NCI-H1930 (cell line): ENCODE data around the gene CCDC126.
A peak's percentile ranks its signal among the peaks of the same experiment; 100 is the strongest.
"Not testable (repeated sequence)": the region's sequence is repeated elsewhere in the genome, so short reads cannot be mapped to it uniquely, and the experiment has no call there.

Experiments
- DNase-seq, 2 experiments: peaks; one replicate each; lab custom pipeline; 2025; lab: John Stamatoyannopoulos, UW

CCDC126 gene, protein sequence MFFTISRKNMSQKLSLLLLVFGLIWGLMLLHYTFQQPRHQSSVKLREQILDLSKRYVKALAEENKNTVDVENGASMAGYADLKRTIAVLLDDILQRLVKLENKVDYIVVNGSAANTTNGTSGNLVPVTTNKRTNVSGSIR

GRCh38 chr7:23597094-23598091, at the start of gene CCDC126:
Gene CCDC126 (plus strand): TSS chr7:23597382. CDS start chr7:23611316, 13,934 bp downstream.
- peak; percentile 86 to 89 for DNase-seq

- no peak for DNase-seq
Measured at GRCh38 chr7:23547662-23548061, 49.5 kb upstream of the CCDC126 start.

GRCh38 chr7:23558303-23558702, 38.9 kb upstream of the CCDC126 start:
- DNase-seq = no peak

- peak; percentile 41 to 53 for DNase-seq
Measured at GRCh38 chr7:23570592-23571200, 26.5 kb upstream of the CCDC126 start.

- not testable (repeated sequence) for DNase-seq
Measured at GRCh38 chr7:23581975-23582374, 15.2 kb upstream of the CCDC126 start.

- not testable (repeated sequence) for DNase-seq
Measured at GRCh38 chr7:23585304-23585703, 11.9 kb upstream of the CCDC126 start.

GRCh38 chr7:23586159-23586558, 11.0 kb upstream of the CCDC126 start:
- no peak for DNase-seq

DNA sequence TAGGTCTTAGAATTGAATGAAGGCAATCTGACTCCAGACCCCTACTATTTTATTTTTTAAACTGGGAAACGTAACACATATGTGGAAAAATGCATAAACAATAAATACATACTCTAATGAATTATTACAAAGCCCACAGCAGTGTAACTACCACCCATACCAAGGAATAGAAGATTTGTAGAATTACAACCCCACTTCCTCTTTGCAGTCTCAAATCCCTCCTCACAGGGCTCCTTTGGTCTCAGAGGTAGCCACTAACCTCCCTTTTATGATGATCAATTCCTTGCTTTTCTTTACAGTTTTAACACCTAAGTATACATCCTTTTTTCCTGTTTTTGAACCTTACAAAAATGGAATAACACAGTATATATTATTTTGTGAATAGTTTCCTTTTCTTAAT, 6.7 kb upstream of the CCDC126 start:
- DNase-seq = no peak

DNA sequence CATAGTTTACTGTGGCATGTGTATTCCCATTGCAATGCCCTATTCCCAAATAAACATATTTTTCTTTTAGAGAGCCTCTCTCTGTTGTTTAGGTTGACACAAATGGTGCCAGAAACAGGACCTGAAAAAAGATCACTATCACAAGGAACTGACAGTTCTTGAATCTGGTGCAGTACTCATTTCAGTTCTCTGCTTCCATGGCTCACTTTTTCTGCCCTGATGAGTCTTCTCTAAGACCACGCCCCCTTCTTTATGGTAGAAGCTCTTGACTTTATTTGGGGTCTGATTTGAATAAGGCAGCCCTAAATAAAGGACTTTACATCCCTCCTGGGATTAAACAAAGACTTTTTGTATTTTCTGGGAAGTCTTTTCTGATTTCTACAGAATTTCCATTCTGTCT, 3.5 kb upstream of the CCDC126 start:
- no peak for DNase-seq

DNA sequence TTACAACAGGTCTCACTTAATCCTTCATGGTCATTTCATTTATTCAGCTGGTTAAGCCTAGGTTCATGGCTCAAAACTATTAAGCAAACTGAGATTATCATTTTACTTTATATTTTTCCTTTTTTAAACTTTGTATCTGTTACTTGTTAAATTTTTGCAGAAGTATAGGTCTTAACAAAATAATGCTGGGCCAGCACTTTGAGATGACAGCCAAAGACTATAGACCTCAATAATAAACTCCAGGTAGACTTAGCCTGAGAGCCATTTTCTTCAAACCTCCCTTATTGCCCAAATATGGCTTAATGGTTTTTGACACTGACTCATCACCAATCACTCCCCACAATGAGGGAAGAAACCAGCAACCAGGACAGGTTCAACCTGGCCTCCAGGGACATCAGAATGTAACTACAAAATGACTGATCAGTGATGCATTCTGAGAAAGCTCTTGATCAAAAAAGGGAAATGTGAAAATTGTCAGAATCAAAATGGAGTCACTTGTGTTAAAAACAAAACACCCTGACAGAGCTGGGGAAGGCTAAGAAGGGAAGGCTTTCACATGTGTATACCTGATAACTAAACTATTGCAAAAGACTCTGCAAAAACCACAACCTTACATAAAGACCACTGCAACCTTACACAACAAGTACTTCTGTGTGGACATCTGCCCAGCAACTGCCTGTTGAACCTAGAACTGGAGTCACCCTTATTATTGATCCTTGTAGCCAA, 2.1 kb upstream of the CCDC126 start:
- no peak for DNase-seq

GRCh38 chr7:23598296-23598695, 1.1 kb downstream of the CCDC126 start:
- no peak for DNase-seq

GRCh38 chr7:23600236-23600635, 3.1 kb downstream of the CCDC126 start:
- no peak for DNase-seq

DNA sequence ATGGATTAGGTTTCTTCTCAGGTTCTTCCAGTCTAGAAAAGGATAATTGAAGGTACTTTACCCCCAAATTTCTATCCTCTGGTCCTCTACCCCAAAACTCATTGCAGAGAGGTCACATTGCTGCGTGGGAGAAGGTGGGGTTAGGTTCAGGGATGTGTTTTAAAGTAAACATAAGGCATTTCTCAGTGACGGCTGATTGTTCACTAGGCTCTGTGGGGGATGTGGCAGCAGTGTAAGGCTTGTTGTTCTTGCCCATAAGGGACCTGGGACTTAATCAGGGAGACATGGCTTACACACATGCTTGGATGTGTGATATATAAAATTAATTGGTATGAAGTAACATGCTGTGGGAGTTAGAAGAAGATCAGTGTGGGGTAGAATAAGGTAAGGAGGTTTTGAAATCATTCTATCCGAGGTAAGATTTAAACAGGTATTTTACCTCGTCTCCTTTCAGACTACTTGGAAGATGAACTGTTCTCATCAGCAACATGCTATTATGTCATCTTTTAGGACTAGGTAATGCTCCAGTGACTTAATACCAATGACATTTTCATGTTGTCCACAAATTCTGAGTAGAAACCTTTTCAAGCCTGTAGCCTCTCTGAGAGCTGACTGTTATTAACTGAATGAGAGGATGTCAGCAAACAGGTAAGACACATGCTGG, 6.6 kb downstream of the CCDC126 start:
- no peak for DNase-seq

GRCh38 chr7:23604296-23604640, 7.1 kb downstream of the CCDC126 start:
- no peak for DNase-seq

DNA sequence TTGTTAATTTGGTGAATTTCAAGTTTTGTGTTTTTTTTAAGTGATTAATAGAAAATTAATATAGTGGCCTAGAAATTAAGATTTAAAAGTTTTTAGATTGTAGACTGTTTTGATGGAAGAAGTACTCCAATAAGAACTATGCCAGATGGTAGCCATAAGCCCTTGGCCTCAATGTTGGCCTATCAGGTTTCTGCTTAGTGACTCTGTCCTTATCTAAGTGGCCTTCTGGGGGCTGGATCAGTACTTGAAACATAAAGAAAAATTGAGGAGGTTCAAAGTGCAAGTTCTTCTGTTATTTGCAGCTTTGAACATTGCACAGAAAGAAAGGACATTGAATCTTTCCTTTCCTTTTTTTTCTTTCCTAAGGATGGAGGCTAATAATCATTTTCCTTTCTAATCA, 9.9 kb downstream of the CCDC126 start:
- DNase-seq = no peak

DNA sequence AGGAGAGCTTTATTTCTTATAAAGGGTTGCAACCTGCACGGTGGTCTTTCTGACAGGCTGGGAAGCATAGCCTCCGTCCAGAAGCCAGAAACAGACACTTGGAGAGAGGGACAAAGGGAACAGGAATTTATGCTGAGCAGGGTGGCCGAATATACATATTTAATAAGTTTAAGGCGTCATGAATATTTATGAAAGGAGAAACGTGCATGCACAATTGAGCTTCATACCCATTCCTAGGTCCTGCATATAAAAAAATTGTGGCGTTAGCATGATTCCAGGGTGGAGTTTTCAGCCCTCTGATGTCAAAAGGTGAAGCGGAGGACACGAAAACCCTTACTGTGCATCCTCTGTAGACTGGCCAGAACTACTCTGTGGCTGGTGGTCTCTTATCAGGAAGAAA, 10.7 kb downstream of the CCDC126 start:
- no peak for DNase-seq

GRCh38 chr7:23615331-23615730, 18.1 kb downstream of the CCDC126 start:
- no peak for DNase-seq

DNA sequence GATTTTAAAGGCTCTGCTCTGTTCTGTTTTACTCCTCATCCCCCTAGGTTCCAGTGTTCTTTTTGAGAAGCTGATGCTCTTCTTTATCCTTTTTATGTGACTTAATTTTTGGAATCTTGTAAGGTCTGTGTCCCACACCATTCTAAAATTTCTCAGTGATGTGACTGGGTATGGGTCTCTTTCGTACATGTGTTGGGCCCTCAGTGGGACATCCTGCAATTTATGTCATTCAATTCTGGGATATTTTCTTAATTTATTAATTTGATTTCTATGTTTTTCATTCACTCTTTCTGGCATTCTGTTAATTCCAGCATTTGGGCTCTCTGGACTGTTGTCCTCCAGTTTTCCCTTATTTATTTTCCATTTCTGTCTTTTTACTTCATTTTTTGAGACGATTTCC, 19.4 kb downstream of the CCDC126 start:
- DNase-seq = no peak

DNA sequence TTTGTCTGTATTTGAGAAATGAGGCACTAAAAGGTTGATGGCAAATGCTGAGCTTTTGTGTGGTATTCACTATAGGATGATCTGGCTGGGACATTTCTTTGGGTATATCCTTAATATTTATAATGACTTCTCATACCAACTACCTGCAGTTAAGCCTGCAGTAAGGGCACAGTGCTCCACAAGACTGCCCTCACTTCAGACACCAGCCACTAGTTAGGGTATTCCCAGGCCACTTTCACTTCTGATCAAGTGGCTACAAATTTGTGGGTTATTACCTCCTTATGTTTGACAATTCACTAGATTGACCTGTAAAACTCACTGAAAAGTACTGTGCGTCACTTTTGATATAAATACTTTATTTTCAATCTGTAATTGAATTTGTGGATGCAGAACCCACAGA, 20.3 kb downstream of the CCDC126 start:
- DNase-seq = no peak

DNA sequence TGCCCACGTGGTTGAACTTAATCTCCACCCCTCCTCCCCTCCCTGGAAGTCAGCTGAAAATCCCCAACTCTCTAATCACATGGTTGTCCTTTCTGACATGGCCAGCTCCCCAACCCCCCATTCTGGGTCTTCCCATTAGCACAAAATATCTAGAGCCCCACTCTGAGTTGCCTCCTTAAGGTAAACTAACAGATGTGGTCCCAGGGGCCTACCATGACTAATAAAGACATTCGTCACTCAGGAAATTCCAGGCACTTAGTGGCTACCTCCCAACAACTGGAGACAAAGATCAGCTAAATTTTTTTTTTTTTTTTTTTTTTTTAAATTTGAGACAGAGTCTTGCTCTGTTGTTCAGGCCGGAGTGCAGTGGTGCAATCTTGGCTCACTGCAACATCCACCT, 21.1 kb downstream of the CCDC126 start:
- no peak for DNase-seq

- no peak for DNase-seq
Measured at GRCh38 chr7:23619141-23619540, 22.0 kb downstream of the CCDC126 start.

- no peak for DNase-seq
Measured at GRCh38 chr7:23622506-23622925, 25.3 kb downstream of the CCDC126 start.
